B cell (primary cell): ENCODE data around the gene CDKAL1. TPM values are rescaled to one million over a fixed set of nuclear protein-coding genes. Genes with fewer than 3 reads are reported as not detected.

Source experiments
- ATAC-seq: fragments of 200-7000 bp; cut with Tn5 transposase; one replicate; pipeline ENCODE4 v1.10.0; 2021; ENCODE audit warnings: low read depth, mild to moderate bottlenecking, moderate number of reproducible peaks, moderate library complexity
- CTCF ChIA-PET: fragments of 350-600 bp; sonication (Branson Sonifier 250); formaldehyde crosslinking; loops from one replicate; lab custom pipeline; 2021; ENCODE audit warnings: antibody characterized with exemption, inconsistent platforms; lab: Charles Lee
- POLR2A ChIA-PET: fragments of 350-600 bp; sonication (Branson Sonifier 250); formaldehyde crosslinking; loops from one replicate; lab custom pipeline; 2021; ENCODE audit warnings: antibody characterized with exemption; lab: Charles Lee
- DNase-seq: peaks from one replicate; pipeline ENCODE4 v3.0.0; 2013
- H2AFZ ChIP-seq: 2 replicates; pipeline ENCODE4 v1.6.1; 2012; ENCODE audit warnings: mild to moderate bottlenecking, low read depth, low read length; ENCODE audit not compliant: insufficient read depth, poor library complexity, severe bottlenecking
- H3K27ac ChIP-seq, 2 donors: 1 replicate in 1 of 2; 2 replicates in 1 of 2; pipeline ENCODE4 v1.5.1; 2012 to 2013; ENCODE audit warnings: low read length in 2 of 2, mild to moderate bottlenecking in 2 of 2, moderate library complexity in 1 of 2
- H3K27me3 ChIP-seq, 4 experiments: fragments of 200-600 bp in 1 of 4; sonication (generic) in 1 of 4; replicated peaks in 1 of 4; 1 replicate in 2 of 4; 2 replicates in 2 of 4; pipeline versions ENCODE4 v1.6.1 to v1.7.0; 2013 to 2016; ENCODE audit warnings: low read length in 3 of 4, mild to moderate bottlenecking in 2 of 4, mixed read lengths in 1 of 4, moderate library complexity in 1 of 4; ENCODE audit not compliant: insufficient read depth in 4 of 4, control insufficient read depth in 3 of 4; ENCODE audit errors: control extremely low read depth in 1 of 4
- H3K36me3 ChIP-seq, 2 experiments: replicated peaks in 1 of 2; 1 replicate in 1 of 2; 2 replicates in 1 of 2; pipeline versions ENCODE4 v1.6.1 to v1.7.1; 2013; ENCODE audit warnings: low read length in 1 of 2; ENCODE audit not compliant: insufficient read depth in 2 of 2, control insufficient read depth in 1 of 2; ENCODE audit errors: control extremely low read depth in 1 of 2, extremely low read depth in 1 of 2
- H3K4me1 ChIP-seq, 2 donors: fragments of 200-600 bp in 1 of 2; sonication (generic) in 1 of 2; 1 replicate in 1 of 2; 2 replicates in 1 of 2; pipeline versions ENCODE4 v1.5.1 to v1.6.1; 2013 to 2017; ENCODE audit warnings: low read length in 2 of 2; ENCODE audit not compliant: control insufficient read depth in 2 of 2, insufficient read depth in 2 of 2
- H3K4me2 ChIP-seq: replicated peaks from 2 replicates; pipeline ENCODE3; 2012; ENCODE audit warnings: mild to moderate bottlenecking, low read depth, low read length; ENCODE audit not compliant: poor library complexity, severe bottlenecking
- H3K4me3 ChIP-seq, 5 experiments: fragments of 200-600 bp in 1 of 5; sonication (generic) in 1 of 5; 1 replicate in 3 of 5; 2 replicates in 2 of 5; pipeline versions ENCODE4 v1.5.1 to v1.7.0; 2011 to 2016; ENCODE audit warnings: low read length in 4 of 5, mild to moderate bottlenecking in 4 of 5, low read depth in 2 of 5, control low read depth in 1 of 5, moderate library complexity in 1 of 5; ENCODE audit not compliant: insufficient read depth in 1 of 5; ENCODE audit errors: control extremely low read depth in 1 of 5, extremely low read depth in 1 of 5
- H3K79me2 ChIP-seq: fragments of 200-600 bp; sonication (generic); one replicate; pipeline ENCODE4 v1.6.0; 2016; ENCODE audit warnings: low read length; ENCODE audit not compliant: control insufficient read depth, insufficient read depth
- H3K9ac ChIP-seq: fragments of 200-600 bp; sonication (generic); 2 replicates; pipeline ENCODE4 v1.6.1; 2017; ENCODE audit warnings: mild to moderate bottlenecking, low read length, moderate library complexity
- H3K9me3 ChIP-seq, 3 donors: one replicate each; pipeline versions ENCODE4 v1.6.1 to v1.7.1; 2013; ENCODE audit warnings: low read length in 2 of 3; ENCODE audit not compliant: control insufficient read depth in 2 of 3, insufficient read depth in 1 of 3; ENCODE audit errors: control extremely low read depth in 1 of 3
- H4K20me1 ChIP-seq: 2 replicates; pipeline ENCODE4 v1.6.0; 2012; ENCODE audit warnings: mild to moderate bottlenecking, low read length; ENCODE audit not compliant: insufficient read depth, control insufficient read depth, poor library complexity, severe bottlenecking
- H3K27ac Mint-ChIP-seq: one replicate; pipeline ENCODE4 v1.8.0; 2021; ENCODE audit warnings: mixed read lengths
- H3K27me3 Mint-ChIP-seq: one replicate; pipeline ENCODE4 v1.8.0; 2021; ENCODE audit warnings: mixed read lengths
- H3K4me1 Mint-ChIP-seq: one replicate; pipeline ENCODE4 v1.8.0; 2021; ENCODE audit warnings: mixed read lengths
- H3K4me3 Mint-ChIP-seq: one replicate; pipeline ENCODE4 v1.8.0; 2021; ENCODE audit warnings: mixed read lengths
- H3K9me3 Mint-ChIP-seq: one replicate; pipeline ENCODE4 v1.8.0; 2022; ENCODE audit warnings: mixed read lengths; ENCODE audit not compliant: insufficient read depth
- CTCF ChIP-seq: fragments of 200-600 bp; IDR thresholded peaks from one replicate; pipeline ENCODE4 v1.8.0; 2022; ENCODE audit warnings: antibody characterized with exemption, mild to moderate bottlenecking
- EZH2 ChIP-seq: IDR thresholded peaks from 2 replicates; pipeline ENCODE4 v1.6.1; 2012; ENCODE audit warnings: borderline replicate concordance, low read depth, mild to moderate bottlenecking, moderate library complexity, low read length; ENCODE audit not compliant: insufficient read depth, poor library complexity, severe bottlenecking
- WGBS: methylation state at CpG from one replicate; pipeline ENCODE4 v1.1.5; 2013; ENCODE audit warnings: missing lambda C conversion rate; ENCODE audit not compliant: insufficient coverage; 5-methylcytosine and 5-hydroxymethylcytosine counted together
- intact Hi-C: fragments of 100-400 bp; cut with micrococcal nuclease; formaldehyde crosslinking; loops from one replicate; pipeline ENCODE4 v1.10.0; 2022
- polyA plus RNA-seq: library from polyadenylated mRNA; depleted of rRNA; stranded (reverse); fragments of >200 nt; gene quantifications from 2 replicates; pipeline ENCODE4 v1.2.3, GENCODE V29; 2012
- total RNA-seq, 2 donors: library from RNA; stranded (reverse); fragments of 120-200 nt in 1 of 2; gene quantifications; 1 replicate in 1 of 2; 2 replicates in 1 of 2; pipeline versions ENCODE4 v1.2.3 to v1.2.4, GENCODE V29; 2013 to 2022

Gene CDKAL1
- total and polyA plus RNA-seq, 2 donors (not counting 1 experiment from before 2014, with no cell fraction given) = 6.1 to 33.3 TPM

GRCh38 chr6:21200134-21200870 is 666.0 kb downstream of the CDKAL1 start:
- H3K27ac Mint-ChIP-seq = no peak overlapping the region
- Histone ChIP-seq H2AFZ (no peak overlapping the region), H3K27ac (no peak overlapping the region), H3K4me3 (no peak overlapping the region), H3K79me2 (no peaks in the 10 kb centered on the region), H3K36me3 (peaks cover 0 to 16% of the 10 kb centered on the region in 2 experiments), H3K27me3 (no peaks in the 10 kb centered on the region), H4K20me1 (no peaks in the 10 kb centered on the region), H3K9ac (no peak overlapping the region), H3K4me2 (no peak overlapping the region), H3K9me3 (no peaks in the 10 kb centered on the region), H3K4me1 (peaks cover 22 to 36% of the 10 kb centered on the region in 2 donors)
- 75% methylated on average over 2 of the region's 7 CpGs for WGBS
- H3K27me3 Mint-ChIP-seq = no peaks in the 10 kb centered on the region
- TF ChIP-seq EZH2 (no peak), CTCF (no peak)
- intact Hi-C loops = no loop called here
- peaks cover 3% of the 10 kb centered on the region for H3K9me3 Mint-ChIP-seq
- DNase-seq (no peak), ATAC-seq (no peak)
- H3K4me1 Mint-ChIP-seq = peaks cover 33% of the 10 kb centered on the region
- H3K4me3 Mint-ChIP-seq = no peak overlapping the region
- POLR2A ChIA-PET = no interaction called here
- CTCF ChIA-PET = interaction anchor here (0.8 kb wide), 1 partner anchor 13 kb away, joined by 3 read pairs; no protein-coding TSS in a partner anchor

GRCh38 chr6:21201187-21201586 is 666.9 kb downstream of the CDKAL1 start:
- 87% methylated on average over 3 of the region's 4 CpGs for WGBS
- Histone ChIP-seq H3K4me3 (no peak overlapping the region), H2AFZ (no peak overlapping the region), H3K36me3 (peaks cover 0 to 16% of the 10 kb centered on the region in 2 experiments), H3K79me2 (no peaks in the 10 kb centered on the region), H3K27me3 (no peaks in the 10 kb centered on the region), H3K9me3 (no peaks in the 10 kb centered on the region), H3K4me2 (no peak overlapping the region), H3K9ac (no peak overlapping the region), H3K4me1 (peaks cover 22 to 33% of the 10 kb centered on the region in 2 donors), H4K20me1 (no peaks in the 10 kb centered on the region), H3K27ac (no peak overlapping the region)
- ATAC-seq = no peak
- H3K27me3 Mint-ChIP-seq = no peaks in the 10 kb centered on the region
- H3K4me3 Mint-ChIP-seq = no peak overlapping the region
- intact Hi-C loops = no loop called here
- H3K4me1 Mint-ChIP-seq = peaks cover 33% of the 10 kb centered on the region
- peaks cover 3% of the 10 kb centered on the region for H3K9me3 Mint-ChIP-seq
- ChIA-PET CTCF (no interaction called here), POLR2A (no interaction called here)
- no peak for DNase-seq
- H3K27ac Mint-ChIP-seq = no peak overlapping the region
- TF ChIP-seq EZH2 (no peak), CTCF (no peak)
